ENCODE measurements around the gene SMR3B. TPM values are rescaled to one million over a fixed set of nuclear protein-coding genes. Genes with fewer than 3 reads are reported as not detected.

SMR3B gene
- total and polyA plus RNA-seq, 2 of the 8 experiments (the other 6 are each of a cell fraction or from before 2014, with no cell fraction given) = not detected

- Histone ChIP-seq H3K14ac (ENCODE audit: insufficient read length) (no peak within 1 kb of the TSS), H3K56ac (replicated peaks; ENCODE audit: insufficient read length, low read depth, low read length) (no peak within 1 kb of the TSS), H3K4me3 (ENCODE audit: extremely low read depth in 1 of 4, insufficient read depth in 2 of 4, low read depth in 3 of 4, low read length in 4 of 4) (no peak within 1 kb of the TSS), H3K27ac (ENCODE audit: low read depth, low read length) (no peak within 1 kb of the TSS), H3K18ac (ENCODE audit: extremely low read depth, low read length) (no peak within 1 kb of the TSS), H2BK15ac (ENCODE audit: low read length) (no peak within 1 kb of the TSS), H3K27me3 (replicated peaks in 1 of 4; ENCODE audit: control insufficient read depth in 3 of 4, extremely low read depth in 1 of 4, insufficient read depth in 3 of 4, low read length in 3 of 4) (no peaks in the 10 kb centered on the region), H2BK20ac (ENCODE audit: low read length) (no peak within 1 kb of the TSS), H4K8ac (ENCODE audit: extremely low read depth, insufficient read depth, low read length) (no peak within 1 kb of the TSS), H3K4ac (replicated peaks; ENCODE audit: insufficient read length, low read depth, low read length) (no peak within 1 kb of the TSS), H3K4me1 (replicated peaks in 1 of 4; ENCODE audit: control insufficient read depth in 3 of 4, insufficient read depth in 4 of 4, low read length in 3 of 4) (no peaks in the 10 kb centered on the region), H2BK5ac (ENCODE audit: low read depth, low read length) (no peak within 1 kb of the TSS), H3K23me2 (ENCODE audit: low read depth, low read length) (no peaks in the 10 kb centered on the region), H3K36me3 (ENCODE audit: control insufficient read depth in 2 of 4, insufficient read depth in 4 of 4, low read length in 3 of 4) (no peaks in the 10 kb centered on the region), H4K5ac (ENCODE audit: insufficient read length, low read depth, low read length) (no peak within 1 kb of the TSS), H2AFZ (ENCODE audit: low read length) (no peak within 1 kb of the TSS), H3K23ac (ENCODE audit: insufficient read length) (no peak within 1 kb of the TSS), H3K4me2 (ENCODE audit: insufficient read depth in 1 of 2, low read depth in 2 of 2, low read length in 2 of 2) (no peak within 1 kb of the TSS), H3K79me2 (ENCODE audit: control insufficient read depth in 1 of 2, insufficient read depth in 2 of 2, low read length in 2 of 2) (no peaks in the 10 kb centered on the region), H4K91ac (replicated peaks; ENCODE audit: insufficient read length, low read length) (no peak within 1 kb of the TSS), H2BK120ac (replicated peaks; ENCODE audit: low read depth, low read length) (no peak within 1 kb of the TSS), H2BK12ac (ENCODE audit: low read depth, low read length) (no peak within 1 kb of the TSS), H3K79me1 (ENCODE audit: low read depth, low read length) (no peaks in the 10 kb centered on the region), H3K9ac (replicated peaks in 1 of 4; ENCODE audit: extremely low read depth in 1 of 4, low read depth in 3 of 4, low read length in 3 of 4) (no peak within 1 kb of the TSS), H3K9me3 (ENCODE audit: insufficient read depth in 2 of 2, low read depth in 1 of 2, low read length in 1 of 2) (no peaks in the 10 kb centered on the region), H2AK5ac (ENCODE audit: low read depth, low read length) (no peak within 1 kb of the TSS), H4K20me1 (replicated peaks in 1 of 2; ENCODE audit: control insufficient read depth in 1 of 2, insufficient read depth in 2 of 2, low read length in 2 of 2) (no peaks in the 10 kb centered on the region)
- no peak for DNase-seq (ENCODE audit: low read depth in 1 of 2, low spot score in 2 of 2)
- ChIA-PET CTCF (ENCODE audit: partially characterized antibody) (no interaction called here), POLR2A (ENCODE audit: partially characterized antibody) (no interaction called here)
- no peak for FAIRE-seq
- no peak for TF ChIP-seq CHD7 (IDR thresholded peaks at IDR 0.05; ENCODE audit: insufficient replicate concordance, low read length)
- no peak for TF ChIP-seq POLR2AphosphoS5 (IDR thresholded peaks at IDR 0.05; ENCODE audit: low read depth, low read length)
Measured at GRCh38 chr4:70397580-70397979, 14.6 kb downstream of the SMR3B start, which contains the start of gene OPRPN. OPRPN (plus strand) TSS chr4:70397940; CDS start chr4:70399286, 1,346 bp downstream.

Measured in H1 (cell line).